ENCODE results near the gene UPK3BL1.
"Not testable (repeated sequence)": the region's sequence is repeated elsewhere in the genome, so short reads cannot be mapped to it uniquely, and the experiment has no call there.

UPK3BL1 gene

GRCh38 chr7:102627271-102627904 lies 15.2 kb downstream of the UPK3BL1 start:
- DNase-seq (ENCODE audit: low read depth) = not testable (repeated sequence)

- DNase-seq (ENCODE audit: low read depth) = not testable (repeated sequence)
Measured at GRCh38 chr7:102618122-102618521, 24.5 kb downstream of the UPK3BL1 start.

- not testable (repeated sequence) for DNase-seq (ENCODE audit: low read depth)
Measured at GRCh38 chr7:102616507-102617125, 26.0 kb downstream of the UPK3BL1 start, which contains the start of gene RASA4. Gene RASA4, minus strand, starts transcription at chr7:102616756. Its CDS starts 67 bp downstream, at chr7:102616689.

- not testable (repeated sequence) for DNase-seq (ENCODE audit: low read depth)
Measured at GRCh38 chr7:102615930-102616329, 26.7 kb downstream of the UPK3BL1 start.

- not testable (repeated sequence) for DNase-seq (ENCODE audit: low read depth)
Measured at GRCh38 chr7:102614873-102615272, 27.7 kb downstream of the UPK3BL1 start.

GRCh38 chr7:102614346-102614697 lies 28.3 kb downstream of the UPK3BL1 start:
- DNase-seq (ENCODE audit: low read depth) = not testable (repeated sequence)

- not testable (repeated sequence) for DNase-seq (ENCODE audit: low read depth)
Measured at GRCh38 chr7:102613575-102614345, 28.8 kb downstream of the UPK3BL1 start.

GRCh38 chr7:102611675-102612325 lies 30.8 kb downstream of the UPK3BL1 start:
- DNase-seq (ENCODE audit: low read depth) = not testable (repeated sequence)

- not testable (repeated sequence) for DNase-seq (ENCODE audit: low read depth)
Measured at GRCh38 chr7:102611013-102611674, 31.4 kb downstream of the UPK3BL1 start.

- DNase-seq (ENCODE audit: low read depth) = not testable (repeated sequence)
Measured at GRCh38 chr7:102610441-102610840, 32.1 kb downstream of the UPK3BL1 start.

- DNase-seq (ENCODE audit: low read depth) = not testable (repeated sequence)
Measured at GRCh38 chr7:102609734-102610133, 32.9 kb downstream of the UPK3BL1 start.

GRCh38 chr7:102606848-102607247 lies 35.7 kb downstream of the UPK3BL1 start:
- DNase-seq (ENCODE audit: low read depth) = not testable (repeated sequence)

GRCh38 chr7:102604431-102605145 lies 38.0 kb downstream of the UPK3BL1 start:
- DNase-seq (ENCODE audit: low read depth) = not testable (repeated sequence)

GRCh38 chr7:102602317-102602716 lies 40.3 kb downstream of the UPK3BL1 start:
- DNase-seq (ENCODE audit: low read depth) = not testable (repeated sequence)

- DNase-seq (ENCODE audit: low read depth) = not testable (repeated sequence)
Measured at GRCh38 chr7:102599699-102600098, 42.9 kb downstream of the UPK3BL1 start.

GRCh38 chr7:102596036-102596435 lies 46.6 kb downstream of the UPK3BL1 start:
- DNase-seq (ENCODE audit: low read depth) = not testable (repeated sequence)

- DNase-seq (ENCODE audit: low read depth) = not testable (repeated sequence)
Measured at GRCh38 chr7:102593637-102594334, 48.8 kb downstream of the UPK3BL1 start.

- not testable (repeated sequence) for DNase-seq (ENCODE audit: low read depth)
Measured at GRCh38 chr7:102592477-102593019, 50.0 kb downstream of the UPK3BL1 start.

- not testable (repeated sequence) for DNase-seq (ENCODE audit: low read depth)
Measured at GRCh38 chr7:102589857-102590256, 52.7 kb downstream of the UPK3BL1 start.
